MM.1S (cell line): Measurements from ENCODE around the gene ZNF507.

Source experiments
- DNase-seq: peaks from one replicate; pipeline ENCODE4 v3.0.0-alpha.2; 2015
- H2AFZ ChIP-seq: fragments of 300-600 bp; sonication (generic); 2 replicates; pipeline ENCODE4 v1.6.0; 2016; ENCODE audit warnings: antibody characterized with exemption, low read length
- H3F3A ChIP-seq: fragments of 300-600 bp; sonication (generic); 2 replicates; pipeline ENCODE4 v1.6.1; 2016; ENCODE audit warnings: mild to moderate bottlenecking, antibody characterized with exemption, low read length, moderate library complexity, mixed read lengths; ENCODE audit not compliant: insufficient read depth
- H3K27ac ChIP-seq: fragments of 300-600 bp; sonication (generic); 2 replicates; pipeline ENCODE4 v1.5.1; 2016; ENCODE audit warnings: mild to moderate bottlenecking, low read length
- H3K27me3 ChIP-seq: fragments of 300-600 bp; sonication (generic); replicated peaks from 2 replicates; pipeline ENCODE4 v1.6.0; 2016; ENCODE audit warnings: low read length; ENCODE audit not compliant: insufficient read depth
- H3K36me3 ChIP-seq: fragments of 300-600 bp; sonication (generic); replicated peaks from 2 replicates; pipeline ENCODE4 v1.6.1; 2016; ENCODE audit warnings: mild to moderate bottlenecking, low read length, mixed read lengths; ENCODE audit not compliant: insufficient read depth
- H3K4me1 ChIP-seq: fragments of 300-600 bp; sonication (generic); 2 replicates; pipeline ENCODE4 v1.6.1; 2016; ENCODE audit warnings: low read length, mixed read lengths
- H3K4me2 ChIP-seq: fragments of 300-600 bp; sonication (generic); 2 replicates; pipeline ENCODE4 v1.6.0; 2016; ENCODE audit warnings: low read depth, low read length
- H3K4me3 ChIP-seq: fragments of 300-600 bp; sonication (generic); 2 replicates; pipeline ENCODE4 v1.5.1; 2016; ENCODE audit warnings: low read length, mixed read lengths
- H3K79me2 ChIP-seq: fragments of 300-600 bp; sonication (generic); 2 replicates; pipeline ENCODE4 v1.6.1; 2016; ENCODE audit warnings: mixed run types, low read length, mixed read lengths
- H3K9ac ChIP-seq: fragments of 300-600 bp; sonication (generic); 2 replicates; pipeline ENCODE4 v1.6.1; 2016; ENCODE audit warnings: low read length, mixed read lengths
- H3K9me2 ChIP-seq: fragments of 300-600 bp; sonication (generic); replicated peaks from 2 replicates; pipeline ENCODE4 v1.6.1; 2016; ENCODE audit warnings: mild to moderate bottlenecking, low read length, mixed read lengths; ENCODE audit not compliant: insufficient read depth
- H3K9me3 ChIP-seq: fragments of 300-600 bp; sonication (generic); replicated peaks from 2 replicates; pipeline ENCODE4 v1.6.1; 2016; ENCODE audit warnings: mild to moderate bottlenecking, low read length, mixed read lengths; ENCODE audit not compliant: insufficient read depth
- H4K20me1 ChIP-seq: fragments of 300-600 bp; sonication (generic); 2 replicates; pipeline ENCODE4 v1.6.1; 2016; ENCODE audit warnings: mild to moderate bottlenecking, low read length, moderate library complexity, mixed read lengths; ENCODE audit not compliant: insufficient read depth
- CTCF ChIP-seq: fragments of 300-600 bp; sonication (generic); IDR thresholded peaks from 2 replicates; pipeline ENCODE4 v1.5.1; 2016; ENCODE audit warnings: antibody characterized with exemption, low read length, mixed read lengths
- EZH2 ChIP-seq: fragments of 300-600 bp; sonication (generic); optimal IDR thresholded peaks from 2 replicates; pipeline ENCODE3; 2017; ENCODE audit warnings: low read depth, mild to moderate bottlenecking, antibody characterized with exemption, low read length, mixed read lengths
- EZH2phosphoT487 ChIP-seq: fragments of 300-600 bp; sonication (generic); IDR thresholded peaks from 2 replicates; pipeline ENCODE4 v1.6.1; 2018; ENCODE audit warnings: antibody characterized with exemption, low read length

ZNF507 gene

GRCh38 chr19:32345261-32346207, at the start of gene ZNF507:
ZNF507 (plus strand) TSS chr19:32345610; CDS start chr19:32352831, 7,221 bp downstream.
- peak; percentile 83 for DNase-seq
- H3K4me3 ChIP-seq = peak within 1 kb of the TSS; percentile 99
- H3K79me2 ChIP-seq = peaks cover 49% of the 10 kb centered on the region
- peak within 1 kb of the TSS; percentile 87 for H3K4me2 ChIP-seq
- H3K27ac ChIP-seq = peak within 1 kb of the TSS; percentile 32; the same call in 1 of the 2 replicates
- H2AFZ ChIP-seq = peak within 1 kb of the TSS; percentile 91
- peaks cover 14% of the 10 kb centered on the region for H3K27me3 ChIP-seq
- H3K9ac ChIP-seq = peak within 1 kb of the TSS; percentile 91
- peaks cover 3% of the 10 kb centered on the region; the same call in 1 of the 2 replicates for H3K36me3 ChIP-seq
- H3K4me1 ChIP-seq = no peaks in the 10 kb centered on the region
- no peaks in the 10 kb centered on the region for H3K9me3 ChIP-seq
- H4K20me1 ChIP-seq = no peaks in the 10 kb centered on the region
- TF ChIP-seq CTCF (no peak), EZH2 (no peak), EZH2phosphoT487 (no peak)
- no peaks in the 10 kb centered on the region for H3F3A ChIP-seq
- no peaks in the 10 kb centered on the region for H3K9me2 ChIP-seq

DNA sequence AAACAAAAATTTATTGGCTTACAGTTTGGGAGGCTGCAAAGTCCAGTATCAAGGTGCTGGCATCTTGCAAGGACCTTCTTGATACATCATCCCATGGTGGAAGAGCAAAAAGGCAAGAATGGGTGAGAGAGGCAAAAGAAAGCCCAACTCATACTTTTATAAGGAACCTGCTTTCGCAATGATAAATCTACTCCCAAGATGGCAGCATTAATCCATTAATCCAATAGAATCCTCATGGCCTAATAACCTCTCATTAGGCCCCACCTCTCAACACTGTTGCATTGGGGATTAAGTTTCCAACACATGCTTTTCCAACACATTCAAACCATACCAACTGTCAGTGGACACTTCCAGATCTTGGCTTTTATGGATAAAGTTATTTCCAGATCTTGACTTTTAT, 48.7 kb upstream of the ZNF507 start:
- H3K4me1 ChIP-seq = no peaks in the 10 kb centered on the region
- no peak overlapping the region for H3K9ac ChIP-seq
- no peaks in the 10 kb centered on the region for H4K20me1 ChIP-seq

GRCh38 chr19:32302778-32303177, 42.6 kb upstream of the ZNF507 start:
- no peak for TF ChIP-seq EZH2
- no peak for TF ChIP-seq CTCF
- no peak for TF ChIP-seq EZH2phosphoT487
- no peaks in the 10 kb centered on the region for H3K36me3 ChIP-seq
- H3K9me3 ChIP-seq = no peaks in the 10 kb centered on the region
- no peak for DNase-seq
- H3K9me2 ChIP-seq = no peaks in the 10 kb centered on the region
- no peaks in the 10 kb centered on the region for H4K20me1 ChIP-seq
- no peak overlapping the region for H3K27ac ChIP-seq
- H3K4me1 ChIP-seq = no peaks in the 10 kb centered on the region
- H2AFZ ChIP-seq = no peak overlapping the region
- peaks cover 23% of the 10 kb centered on the region for H3K27me3 ChIP-seq
- no peak overlapping the region for H3K4me2 ChIP-seq
- no peak overlapping the region for H3K4me3 ChIP-seq
- H3K9ac ChIP-seq = no peak overlapping the region
- H3K79me2 ChIP-seq = no peaks in the 10 kb centered on the region
- H3F3A ChIP-seq = no peaks in the 10 kb centered on the region

More for the DNA sequence above, 48.7 kb upstream of the ZNF507 start:
- H3K9me3 ChIP-seq = no peaks in the 10 kb centered on the region
- no peak overlapping the region for H3K27ac ChIP-seq
- H2AFZ ChIP-seq = no peak overlapping the region
- H3K9me2 ChIP-seq = no peaks in the 10 kb centered on the region
- H3K27me3 ChIP-seq = peaks cover 26% of the 10 kb centered on the region
- no peak overlapping the region for H3K4me3 ChIP-seq
- H3K4me2 ChIP-seq = no peak overlapping the region
- H3K36me3 ChIP-seq = no peaks in the 10 kb centered on the region
- TF ChIP-seq CTCF = no peak
- no peak for TF ChIP-seq EZH2phosphoT487
- TF ChIP-seq EZH2 = no peak
- H3K79me2 ChIP-seq = no peaks in the 10 kb centered on the region
- no peaks in the 10 kb centered on the region for H3F3A ChIP-seq
- DNase-seq = no peak
